GM23338 (cell line): ENCODE results near the gene ADAT3.

Experiments
- CREB1 ChIP-seq: fragments of 250-450 bp; sonication (Bioruptor Pico); IDR thresholded peaks from 2 replicates; pipeline ENCODE4 v1.5.0; 2020; ENCODE audit warnings: low read depth, mild to moderate bottlenecking, moderate library complexity
- CTCF ChIP-seq, 2 experiments: fragments of 200-600 bp in 1 of 2; sonication (generic) in 1 of 2; conservative IDR thresholded peaks; 2 replicates each; pipeline versions ENCODE4 v1.5.1 to v1.6.1; 2016 to 2017; ENCODE audit warnings: antibody characterized with exemption in 2 of 2, low read depth in 2 of 2, mild to moderate bottlenecking in 2 of 2, moderate library complexity in 1 of 2
- ETS1 ChIP-seq: IDR thresholded peaks from 2 replicates; pipeline ENCODE4 v1.6.1; 2016; ENCODE audit warnings: antibody characterized with exemption
- EZH2 ChIP-seq: fragments of 200-600 bp; sonication (generic); IDR thresholded peaks from one replicate; pipeline ENCODE4 v1.8.0; 2017; ENCODE audit warnings: antibody characterized with exemption, mild to moderate bottlenecking, low read depth; ENCODE audit not compliant: unreplicated experiment
- EZH2phosphoT487 ChIP-seq: fragments of 200-600 bp; sonication (generic); IDR thresholded peaks from one replicate; pipeline ENCODE4 v1.8.1; 2018; ENCODE audit warnings: antibody characterized with exemption; ENCODE audit not compliant: unreplicated experiment
- JUNB ChIP-seq: IDR thresholded peaks from one replicate; pipeline ENCODE4 v1.6.1; 2016; ENCODE audit warnings: antibody characterized with exemption; ENCODE audit not compliant: unreplicated experiment
- NANOG ChIP-seq: IDR thresholded peaks from 2 replicates; pipeline ENCODE4 v1.6.1; 2016; ENCODE audit warnings: antibody characterized with exemption, borderline replicate concordance
- POLR2AphosphoS5 ChIP-seq: IDR thresholded peaks from 2 replicates; pipeline ENCODE4 v1.6.1; 2016; ENCODE audit warnings: antibody characterized with exemption, low read depth
- REST ChIP-seq: IDR thresholded peaks from one replicate; pipeline ENCODE4 v1.6.1; 2018; ENCODE audit warnings: antibody characterized with exemption; ENCODE audit not compliant: unreplicated experiment
- STAT1 ChIP-seq: IDR thresholded peaks from one replicate; pipeline ENCODE4 v1.6.1; 2016; ENCODE audit warnings: antibody characterized with exemption; ENCODE audit not compliant: unreplicated experiment
- ZNF114 ChIP-seq: fragments of 250-450 bp; sonication (Bioruptor Pico); IDR thresholded peaks from 2 replicates; pipeline ENCODE4 v1.5.0; 2020; ENCODE audit warnings: mild to moderate bottlenecking, moderate library complexity
- ZNF331 ChIP-seq: fragments of 250-450 bp; sonication (Bioruptor Pico); IDR thresholded peaks from 2 replicates; pipeline ENCODE4 v1.5.0; 2020; ENCODE audit warnings: low read depth, mild to moderate bottlenecking, moderate library complexity
- ZNF462 ChIP-seq: fragments of 250-450 bp; sonication (Bioruptor Pico); IDR thresholded peaks from 2 replicates; pipeline ENCODE4 v1.5.0; 2020; ENCODE audit warnings: mild to moderate bottlenecking, moderate library complexity

- TF ChIP-seq CTCF (conservative IDR thresholded peaks at IDR 0.05; ENCODE audit: low read depth in 2 of 2) (no peak), POLR2AphosphoS5 (no peak), EZH2phosphoT487 (no peak), EZH2 (no peak), ZNF462 (CRISPR knock-in tag) (no peak), JUNB (no peak), CREB1 (no peak), REST (no peak), ETS1 (no peak), ZNF331 (CRISPR knock-in tag) (no peak), NANOG (no peak), STAT1 (no peak), ZNF114 (no peak)
Measured at GRCh38 chr19:1880611-1881392, 24.4 kb upstream of the ADAT3 start.
